ENCODE results near the gene PPM1N.

Gene PPM1N

DNA sequence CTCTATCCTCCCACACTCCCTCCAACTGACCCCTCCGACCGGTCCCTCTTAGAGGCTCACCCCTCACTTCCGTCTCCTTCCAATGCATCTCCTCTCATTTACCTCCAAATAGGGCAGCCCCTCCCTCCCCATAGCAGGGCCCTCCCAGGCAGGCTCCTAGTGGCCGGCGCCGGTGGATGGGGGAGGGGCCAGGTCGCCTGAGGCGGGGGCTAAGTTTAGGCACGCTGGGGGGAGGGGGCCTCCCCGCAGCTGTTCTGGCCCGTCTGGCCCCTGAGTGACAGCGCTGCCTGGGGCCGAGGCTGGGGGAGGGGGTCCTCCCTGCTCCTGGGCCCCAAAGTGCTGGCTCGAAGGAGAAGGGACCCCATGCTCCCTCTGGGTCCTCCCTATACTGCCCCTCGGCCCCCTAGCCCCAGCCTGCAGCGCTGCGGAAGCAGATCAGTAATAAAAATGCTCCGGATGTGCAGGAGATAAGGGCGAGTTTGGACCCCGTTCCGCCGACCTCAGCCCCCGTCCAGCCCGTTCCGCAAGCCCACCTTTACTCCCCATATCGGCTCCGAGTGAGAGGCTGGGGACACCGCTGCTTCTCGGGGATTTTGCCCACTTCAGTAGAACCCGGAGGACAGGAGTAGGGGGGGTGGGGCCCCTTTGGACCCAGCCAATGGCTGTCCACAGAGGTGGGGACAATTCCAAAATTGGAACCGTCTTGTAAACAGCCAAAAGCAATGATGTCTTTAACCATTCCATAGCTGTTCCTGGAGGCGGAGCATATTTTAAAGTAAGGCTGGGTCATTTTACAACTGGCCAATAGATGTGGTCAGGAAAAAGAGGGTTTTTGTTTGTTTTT is 5.4 kb upstream of the PPM1N start:
- DNase-seq = no peak

DNA sequence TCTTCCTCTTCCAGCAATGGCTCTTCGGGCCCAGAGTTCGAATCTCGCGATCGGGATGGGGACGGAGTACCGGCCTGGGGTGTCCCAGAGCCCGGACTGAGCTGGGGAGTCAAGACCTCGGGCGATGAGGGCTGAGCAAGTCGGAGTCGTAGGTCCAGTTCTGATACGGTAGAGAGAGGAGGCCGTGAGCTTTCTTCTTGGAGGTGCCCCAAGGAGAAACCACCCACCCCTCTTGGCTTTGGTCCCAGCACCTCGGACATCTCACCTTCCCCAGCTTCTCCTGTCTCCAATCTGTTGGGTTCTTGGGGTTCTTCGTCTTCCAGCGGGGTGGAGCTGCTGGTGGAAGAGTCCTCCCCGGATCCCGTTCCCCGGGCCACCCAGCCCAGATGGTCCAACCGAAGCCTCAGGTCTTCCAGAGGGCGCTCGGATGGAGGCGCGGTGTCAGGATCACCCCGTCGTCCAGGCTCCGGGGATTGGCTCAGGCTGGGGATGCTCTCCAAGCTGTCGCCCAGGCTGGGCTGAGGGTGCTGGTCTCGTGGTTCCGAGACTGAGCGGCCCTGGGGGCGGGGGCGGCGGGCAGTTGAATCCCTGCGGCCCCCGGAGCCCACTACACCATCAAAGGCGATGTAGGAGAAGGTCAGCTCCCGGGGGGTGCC is 3.9 kb upstream of the PPM1N start:
- DNase-seq = no peak

DNA sequence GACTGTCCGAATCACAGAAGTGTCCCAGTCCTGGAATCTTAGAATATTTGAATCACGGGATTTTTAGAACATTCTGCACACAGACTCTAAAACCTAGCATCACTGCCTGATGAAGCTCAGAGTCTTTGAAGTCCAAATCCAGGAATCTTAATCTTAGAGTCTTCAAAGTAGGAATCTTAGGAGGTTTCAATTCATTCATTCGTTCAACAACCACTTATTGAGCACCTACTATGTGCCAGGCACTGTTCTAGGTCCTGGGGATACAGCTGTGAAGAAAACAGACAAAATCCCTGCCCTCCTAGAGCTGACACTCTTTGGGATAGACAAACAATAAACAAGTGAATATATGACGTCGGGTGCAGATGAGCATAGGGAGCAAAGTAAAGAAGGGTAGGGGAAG is 3.1 kb upstream of the PPM1N start:
- no peak for DNase-seq

DNA sequence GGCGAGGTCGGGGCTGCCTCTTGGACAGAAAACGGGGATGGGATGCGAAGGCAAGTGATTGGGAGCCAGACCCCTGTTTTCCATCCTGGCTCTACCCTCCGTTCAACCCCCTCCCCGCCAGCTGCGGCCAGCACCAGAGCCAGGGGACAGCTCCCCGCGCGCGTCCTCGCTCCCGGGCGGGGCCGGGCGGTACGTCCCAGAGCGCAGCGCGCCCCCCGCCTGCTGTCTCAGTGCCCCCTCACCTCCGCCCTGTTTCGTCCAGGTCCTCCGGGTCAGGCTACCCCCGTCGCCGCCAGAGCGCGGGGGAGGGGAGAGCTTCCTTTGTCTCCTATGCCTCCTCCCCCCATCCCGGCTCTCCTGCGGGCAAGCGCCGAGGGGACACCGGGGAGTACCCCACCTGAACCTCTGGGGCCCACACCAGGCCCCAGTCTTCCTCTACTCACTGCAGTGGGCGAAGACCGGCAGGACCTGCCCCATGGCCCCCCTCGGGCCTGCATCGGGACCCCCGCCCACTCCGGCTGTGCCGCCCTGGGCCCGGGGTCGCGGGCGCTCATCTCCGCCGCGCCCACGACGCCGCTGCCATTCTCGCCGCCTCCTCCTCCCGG is 1.8 kb upstream of the PPM1N start:
- DNase-seq = peak in 1 of 2 experiments; percentile 27

DNA sequence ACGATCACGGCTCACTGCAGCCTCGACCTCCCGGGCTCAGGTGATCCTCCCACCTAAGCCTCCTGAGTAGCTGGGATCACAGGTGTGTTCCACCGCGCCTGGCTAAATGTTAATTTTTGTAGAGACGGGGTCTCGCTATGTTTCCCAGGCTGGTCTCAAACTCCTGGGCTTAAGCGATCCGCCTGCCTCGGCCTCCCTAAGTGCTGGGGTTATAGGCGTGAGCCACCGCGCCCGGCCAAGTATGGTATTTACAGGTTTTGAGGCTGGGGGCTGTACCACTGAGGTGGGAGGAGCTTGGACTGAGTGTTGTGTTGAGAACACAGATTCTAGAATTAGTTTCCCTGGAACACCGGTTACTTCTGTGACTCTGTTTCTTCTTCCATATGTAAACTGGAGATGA is 452 bp upstream of the PPM1N start:
- DNase-seq = no peak

DNA sequence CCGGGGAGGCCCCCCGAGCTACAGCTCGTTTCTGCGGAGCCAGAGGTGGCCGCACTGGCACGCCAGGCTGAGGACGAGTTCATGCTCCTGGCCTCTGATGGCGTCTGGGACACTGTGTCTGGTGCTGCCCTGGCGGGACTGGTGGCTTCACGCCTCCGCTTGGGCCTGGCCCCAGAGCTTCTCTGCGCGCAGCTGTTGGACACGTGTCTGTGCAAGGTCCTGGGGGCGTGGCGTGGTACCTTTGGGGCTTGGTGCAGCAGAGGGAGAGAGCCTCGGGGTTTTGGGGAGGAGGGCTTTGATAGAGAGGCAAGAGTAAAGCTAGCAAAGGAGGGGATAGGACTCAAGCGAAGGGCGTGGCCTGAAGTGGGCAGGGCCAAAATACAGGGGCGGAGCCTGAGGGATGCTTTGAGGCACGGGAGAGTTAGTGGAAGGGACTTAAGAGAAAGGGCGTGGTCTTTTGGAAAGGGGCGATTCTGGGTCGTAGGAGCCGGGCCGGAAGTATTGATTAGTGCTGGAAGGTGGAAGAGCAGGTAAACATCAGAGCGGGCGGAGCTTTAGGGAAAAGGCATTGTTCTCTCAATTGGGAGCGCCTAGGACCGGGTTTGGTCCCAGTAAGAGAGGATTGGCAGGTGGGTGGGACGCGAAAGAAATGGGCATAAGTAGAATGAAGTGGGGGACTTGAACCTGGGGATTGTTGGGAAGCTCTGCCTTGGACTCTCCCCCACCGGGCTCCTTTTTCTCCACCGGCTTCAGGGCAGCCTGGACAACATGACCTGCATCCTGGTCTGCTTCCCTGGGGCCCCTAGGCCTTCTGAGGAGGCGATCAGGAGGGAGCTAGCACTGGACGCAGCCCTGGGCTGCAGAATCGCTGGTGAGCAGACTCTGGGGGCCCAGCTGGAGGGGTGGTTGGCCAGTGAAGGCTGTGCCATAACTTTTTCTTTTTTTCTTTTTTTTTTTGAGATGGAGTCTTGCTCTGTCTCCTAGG is 1.2 kb downstream of the PPM1N start:
- peak in 1 of 2 experiments; percentile 14 for DNase-seq

DNA sequence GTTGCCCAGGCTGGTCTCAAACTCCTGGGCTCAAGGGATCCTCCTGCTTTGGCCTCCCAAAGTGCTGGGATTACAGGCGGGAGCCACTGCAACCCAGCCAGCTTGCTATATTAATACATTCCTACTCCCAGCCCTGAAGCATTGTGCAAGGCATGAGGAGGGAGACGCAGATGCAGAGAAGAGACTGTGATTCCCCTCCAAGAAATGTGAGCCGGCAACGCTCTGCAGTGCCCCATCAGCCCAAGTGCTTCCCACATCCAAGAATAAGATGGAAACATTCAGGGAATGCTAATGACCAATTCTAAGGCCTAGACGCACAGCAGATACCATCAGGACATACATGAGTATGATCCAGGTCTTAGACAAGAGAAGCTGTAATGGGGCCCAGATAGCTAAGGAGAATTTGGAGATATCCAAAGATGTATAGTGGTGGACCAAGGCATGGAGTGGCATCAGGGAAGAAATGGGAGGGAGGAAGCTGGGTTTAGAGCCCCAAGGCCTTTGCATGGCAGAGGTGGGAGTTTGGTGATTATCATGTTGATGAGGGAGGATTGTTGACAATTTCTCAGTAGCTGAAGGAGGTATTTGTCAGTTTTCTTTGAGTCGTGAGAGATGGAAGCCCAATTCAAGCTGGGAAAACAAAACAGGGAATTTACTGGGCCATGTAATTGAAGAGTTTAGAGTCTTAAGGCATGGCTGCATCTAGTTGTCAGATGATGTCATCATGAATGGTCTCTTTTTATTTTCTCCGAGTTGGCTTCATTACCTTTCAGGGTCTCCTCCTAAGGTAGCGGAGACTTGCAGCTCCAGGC is 2.9 kb downstream of the PPM1N start:
- no peak for DNase-seq

DNA sequence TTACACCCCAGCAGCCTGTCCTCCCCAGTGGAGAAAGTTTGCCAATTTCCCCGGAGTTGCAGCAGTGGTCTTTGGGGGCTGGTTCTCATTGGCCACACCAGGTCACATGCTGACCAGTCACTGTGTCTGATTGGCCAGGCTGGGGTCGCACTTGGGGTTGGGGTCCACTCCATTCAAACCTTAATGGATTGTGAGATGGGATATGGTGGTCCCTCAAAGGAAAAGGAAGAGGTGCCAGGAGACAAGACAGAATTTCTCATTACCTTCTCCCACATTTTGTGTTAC is 3.4 kb downstream of the PPM1N start:
- no peak for DNase-seq

DNA sequence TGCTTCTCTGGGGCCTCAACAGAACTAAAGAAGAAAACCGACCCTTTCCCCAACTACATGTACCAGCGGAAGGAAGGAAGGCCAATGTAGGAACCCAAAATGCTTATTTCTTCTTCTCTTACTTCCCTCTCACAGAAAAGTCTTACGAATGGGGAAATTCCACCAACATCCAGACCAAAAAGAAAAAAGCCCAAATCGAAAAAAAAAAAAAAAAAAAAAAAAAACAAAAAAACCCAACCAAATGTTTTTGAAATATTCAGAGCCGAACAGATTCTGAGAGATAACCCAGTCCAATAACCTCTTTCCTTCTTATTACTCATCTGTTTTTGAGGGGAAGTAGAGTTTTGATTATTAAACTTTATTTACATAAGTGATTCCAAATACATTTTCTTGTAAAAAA is 3.9 kb downstream of the PPM1N start:
- DNase-seq = no peak

DNA sequence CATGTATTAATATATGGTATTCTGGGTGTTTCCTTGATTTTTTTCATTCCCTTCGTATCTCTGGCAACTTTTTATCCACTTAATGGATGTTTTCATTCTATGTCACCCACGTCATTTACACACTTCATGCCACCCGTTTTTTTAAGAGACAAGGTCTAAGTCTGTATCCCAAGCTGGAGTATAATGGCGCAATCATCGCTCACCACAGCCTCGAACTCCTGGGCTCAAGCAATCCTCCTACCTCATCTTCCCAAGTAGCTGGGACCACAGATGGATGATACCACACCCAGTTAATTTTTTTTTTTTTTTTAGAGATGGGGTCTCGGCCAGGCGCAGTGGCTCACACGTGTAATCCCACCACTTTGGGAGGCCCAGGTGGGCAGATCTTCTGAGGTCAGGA is 5.7 kb downstream of the PPM1N start:
- no peak for DNase-seq

DNA sequence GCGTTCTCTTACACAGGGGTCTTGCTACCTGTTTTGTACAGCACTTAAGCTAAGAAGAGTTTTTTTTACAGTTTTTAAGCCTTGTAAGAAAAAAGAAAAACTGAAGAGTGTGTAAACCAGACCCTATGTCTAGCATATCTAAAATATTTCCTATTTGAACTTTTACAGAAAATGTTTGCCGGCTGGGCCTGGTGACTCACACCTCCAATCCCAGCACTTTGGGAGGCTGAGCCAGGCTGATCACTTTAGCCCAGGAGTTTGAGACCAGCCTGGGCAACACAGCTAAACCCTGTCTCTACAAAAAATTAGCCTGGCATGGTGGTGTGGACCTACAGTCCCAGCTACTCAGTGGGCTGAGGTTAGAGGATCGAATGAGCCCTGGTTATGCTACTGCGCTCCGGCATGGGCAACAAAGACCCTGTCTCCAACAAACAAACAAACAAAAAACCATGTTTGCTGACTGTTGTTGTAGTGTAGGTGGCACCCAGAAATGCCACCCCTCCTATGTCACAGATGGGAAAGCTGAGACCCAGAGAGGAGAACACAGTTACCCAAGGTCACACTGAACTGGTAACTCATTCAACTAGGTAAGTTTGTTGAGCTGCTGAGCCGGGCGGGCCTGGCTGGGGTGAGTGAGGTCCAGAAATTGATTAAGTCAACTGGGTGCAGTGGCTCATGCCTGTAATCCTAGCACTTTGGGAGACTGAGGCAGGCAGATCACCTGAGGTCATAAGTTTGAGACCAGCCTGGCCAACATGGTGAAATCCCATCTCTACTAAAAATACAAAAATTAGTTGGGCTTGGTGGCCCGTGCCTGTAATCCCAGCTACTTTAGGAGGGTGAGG is 7.1 kb downstream of the PPM1N start:
- DNase-seq = no peak

DNA sequence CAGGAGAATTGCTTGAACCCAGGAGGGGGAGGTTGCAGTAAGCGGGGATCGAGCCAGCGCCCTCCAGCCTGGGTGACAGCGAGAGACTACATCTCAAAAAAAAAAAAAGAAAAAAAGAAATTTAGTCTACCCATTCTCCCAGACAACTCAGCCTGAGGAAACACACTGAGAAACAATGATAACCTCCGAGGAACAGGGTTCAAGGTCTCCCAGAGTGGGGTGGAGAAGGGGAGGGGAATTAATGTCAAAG is 7.7 kb downstream of the PPM1N start:
- DNase-seq = no peak

DNA sequence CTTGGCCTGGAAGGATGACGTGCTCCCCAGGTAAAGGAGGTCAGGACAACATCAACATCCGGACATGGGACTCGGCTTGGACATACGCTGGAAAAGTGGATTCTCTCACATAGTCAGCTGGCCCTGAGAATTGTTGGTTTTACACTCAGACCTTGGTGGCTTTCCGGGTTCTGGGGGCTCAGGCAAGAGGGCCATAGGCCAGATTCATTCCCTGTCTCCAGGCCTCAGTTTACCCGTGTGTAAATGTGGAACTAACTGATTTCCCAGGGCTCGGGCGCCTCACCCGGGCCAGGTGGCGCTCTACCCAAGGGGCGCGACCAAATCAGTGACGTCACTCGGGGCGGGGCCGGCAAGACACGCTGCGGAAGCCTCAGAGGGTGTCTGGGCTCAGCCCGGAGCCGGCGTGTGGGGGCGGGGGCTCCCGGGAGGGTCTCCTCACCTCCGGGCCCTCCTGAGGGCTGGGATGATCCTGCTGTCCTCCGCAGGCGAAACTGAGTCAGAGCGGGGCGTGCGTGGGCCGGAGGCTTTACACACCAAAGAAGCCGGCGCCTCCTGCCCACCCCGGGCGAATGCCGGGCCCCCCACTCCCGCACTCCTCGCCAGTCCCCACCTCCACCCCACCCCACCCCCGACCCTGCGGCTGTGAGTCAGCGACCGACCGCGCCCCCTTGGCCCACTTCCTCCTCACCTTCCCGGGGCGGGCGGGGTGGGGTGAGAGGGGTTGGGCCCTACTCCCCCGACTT is 8.2 kb downstream of the PPM1N start:
- DNase-seq = peak; percentile 81 to 90

DNA sequence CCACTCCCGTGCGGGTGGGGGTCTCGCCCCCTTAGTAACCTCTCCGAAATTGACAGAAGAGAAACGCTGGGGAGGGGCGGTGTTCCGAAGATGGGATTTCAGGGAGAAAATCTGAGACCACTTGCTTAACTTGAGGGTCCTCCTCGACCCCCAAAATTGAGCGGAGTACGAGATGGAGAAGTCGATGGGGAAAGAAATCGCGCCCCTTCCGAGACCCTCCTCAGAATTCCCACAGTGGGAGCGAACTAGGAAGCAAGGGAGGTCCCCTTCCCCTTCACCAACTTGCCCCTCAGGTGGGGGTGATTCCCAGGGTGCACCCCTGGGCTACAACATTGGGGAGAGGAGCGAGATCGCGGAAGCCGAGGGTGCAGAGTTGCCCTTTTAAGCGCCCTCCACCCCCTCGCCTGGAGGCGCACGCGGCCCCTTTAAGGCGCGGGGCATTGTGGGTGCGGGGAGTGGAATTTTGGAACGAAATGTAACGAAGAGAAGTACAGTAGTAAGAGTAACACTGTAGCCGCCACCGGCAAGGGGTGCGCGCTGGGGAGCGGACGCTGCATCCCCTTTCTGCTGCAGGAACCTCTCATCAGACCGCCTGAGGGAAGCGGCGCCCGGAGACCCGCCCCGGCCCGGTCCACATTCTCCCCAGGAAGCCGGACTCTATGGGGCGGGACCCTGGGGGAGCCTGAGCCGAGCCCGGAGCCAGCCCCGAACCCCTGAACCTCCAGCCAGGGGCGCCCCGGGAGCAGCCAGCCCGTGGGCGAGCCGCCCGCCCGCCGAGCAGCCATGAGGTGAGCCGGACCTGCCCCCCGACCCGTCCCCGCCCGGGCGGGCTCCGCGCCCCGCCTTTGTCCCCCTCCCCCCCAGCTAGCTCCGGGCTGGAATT is 9.0 kb downstream of the PPM1N start, which contains the start of gene VASP:
TSS of gene VASP (plus strand) at position 491 of the 883 bp plus-strand sequence. CDS start at position 784, 293 bp downstream.
- peak; percentile 67 to 74 for DNase-seq

DNA sequence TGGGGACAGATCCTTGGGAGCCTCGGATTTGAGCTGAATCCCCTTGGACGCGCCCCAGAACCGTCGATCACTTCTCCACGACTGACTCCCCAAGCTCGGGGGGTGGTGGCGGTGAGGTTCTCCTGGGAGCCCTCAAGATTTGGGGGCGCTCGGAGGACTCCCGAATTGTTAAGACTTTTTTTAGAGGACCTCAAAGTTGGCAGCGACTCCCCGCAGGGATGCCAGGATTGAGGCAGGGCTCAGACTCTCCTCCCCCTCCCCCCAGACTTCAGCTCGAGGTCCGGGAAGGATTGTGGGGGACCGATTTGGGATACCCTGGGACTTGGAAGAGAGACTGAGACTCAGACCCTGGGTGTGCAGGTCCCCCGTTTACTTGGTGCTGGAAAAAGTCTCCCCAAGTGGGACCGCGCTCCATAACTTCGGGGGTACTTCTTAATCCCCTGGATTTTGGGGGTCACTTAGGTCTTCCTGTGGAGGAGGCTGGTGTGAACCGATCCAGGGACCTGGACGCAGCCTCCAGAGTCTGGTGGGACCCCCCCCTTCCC is 9.7 kb downstream of the PPM1N start:
- no peak for DNase-seq

DNA sequence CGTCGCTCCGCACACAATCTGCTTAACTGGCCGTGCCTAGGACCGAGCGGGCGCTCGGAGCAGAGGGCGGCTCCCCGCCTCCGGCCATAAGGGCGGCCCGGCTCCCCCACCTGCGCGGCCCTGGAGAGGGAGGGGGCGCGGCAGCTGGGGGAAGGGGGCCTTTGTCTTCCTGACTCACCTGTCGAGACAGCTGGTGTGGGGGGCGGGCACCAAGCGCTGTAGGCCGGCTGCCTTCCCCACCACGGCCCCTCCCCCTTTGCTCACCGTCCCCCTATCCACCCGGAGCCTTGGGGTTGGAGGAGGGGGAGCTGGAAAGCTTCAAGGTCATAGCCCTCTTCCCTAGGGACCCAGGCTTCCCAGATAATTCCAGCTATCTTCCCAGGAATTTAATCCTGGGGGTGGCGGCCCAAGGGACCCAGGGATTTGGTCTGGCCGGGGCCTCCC is 10.2 kb downstream of the PPM1N start:
- DNase-seq = peak in 1 of 2 experiments; percentile 39

DNA sequence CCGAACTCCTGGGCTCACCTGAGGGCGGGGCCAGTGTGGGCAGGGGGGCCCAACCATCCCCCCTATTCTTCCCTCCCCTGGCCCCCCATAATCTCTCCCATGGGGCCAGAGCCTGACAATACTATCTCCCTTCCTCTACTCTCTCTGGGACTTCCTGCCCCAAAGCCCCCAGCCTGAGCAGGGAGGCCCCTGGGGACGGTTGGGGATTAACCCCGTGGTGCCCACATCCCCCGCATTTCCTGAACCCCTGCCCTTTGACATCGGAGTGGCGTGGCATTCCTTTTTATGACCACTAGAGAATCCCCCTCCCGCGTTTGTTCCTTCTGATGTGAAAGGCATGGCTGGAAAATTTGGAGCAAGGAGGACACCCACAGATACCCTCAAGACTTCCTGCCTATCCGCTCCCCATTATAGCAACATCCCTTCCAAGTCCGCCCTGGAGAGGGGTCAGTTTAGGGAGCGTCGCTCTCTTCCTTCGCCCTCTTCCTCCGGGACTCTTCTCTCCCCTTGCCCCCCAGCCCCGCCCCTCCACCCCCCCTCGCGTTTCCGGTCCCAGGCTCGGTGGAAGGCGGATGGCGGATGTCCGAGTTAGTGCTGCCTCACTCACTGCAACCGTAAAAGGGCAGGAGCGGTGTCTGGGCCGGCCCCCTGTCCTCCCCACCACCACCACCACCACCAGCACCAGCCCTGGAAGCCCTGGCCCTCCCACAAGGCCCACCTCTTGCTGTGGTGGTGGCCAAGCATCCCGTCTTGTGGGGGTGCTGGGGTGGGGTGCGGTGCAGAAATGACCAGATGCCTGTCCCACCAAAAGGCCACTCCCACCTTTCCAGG is 10.8 kb downstream of the PPM1N start:
- peak in 1 of 2 experiments; percentile 14 for DNase-seq

DNA sequence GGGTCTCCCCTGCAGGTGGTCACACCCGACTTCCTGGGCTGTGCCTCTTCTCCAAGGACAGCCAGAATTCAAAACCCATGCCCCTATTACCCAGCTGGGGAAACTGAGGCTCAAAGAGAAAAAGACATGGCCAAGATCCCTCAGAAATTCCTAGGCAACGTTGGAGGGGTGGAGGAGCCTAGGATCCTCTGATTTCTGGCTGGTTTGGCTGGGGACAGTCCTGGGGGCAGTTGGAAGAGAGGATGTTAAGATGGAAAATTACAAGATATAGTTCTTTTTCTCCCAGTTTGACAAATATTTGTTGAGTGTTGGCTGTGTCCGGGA is 11.4 kb downstream of the PPM1N start:
- no peak for DNase-seq

Data from NCI-H2081 (cell line).